Temporal lobe (tissue), 2 donors: ENCODE measurements around the gene CTCF. TPM values are rescaled to one million over a fixed set of nuclear protein-coding genes. Genes with fewer than 3 reads are reported as not detected.

Experiments
- small RNA-seq: library from RNA; depleted of rRNA; stranded (forward); fragments of <200 nt; gene quantifications from one replicate; pipeline ENCODE3, GENCODE V24; 2014; ENCODE audit warnings: low replicate concordance
- total RNA-seq: library from RNA; depleted of rRNA; stranded (reverse); fragments of >200 nt; gene quantifications from one replicate; pipeline ENCODE4 v1.2.3, GENCODE V29; 2014

The CTCF gene
- total RNA-seq, 1 donor from 2014 or later: 46.2 TPM

Small RNA genes within 50 kb of the gene (small RNA-seq; reads per million reads assigned to genes)
- gene AC027682.3: not detected

Other genes starting within 250 kb of the CTCF start
- gene KCTD19, start 235.8 kb upstream of the CTCF start, total RNA-seq: 0.25 TPM
- gene LRRC36, start 235.7 kb upstream of the CTCF start, total RNA-seq: 0.74 TPM
- gene TPPP3, start 169.0 kb upstream of the CTCF start, total RNA-seq: 4.4 TPM
- gene ZDHHC1, start 146.0 kb upstream of the CTCF start, total RNA-seq: 2.7 TPM
- not detected for gene HSD11B2, start 131.4 kb upstream of the CTCF start, total RNA-seq
- gene ATP6V0D1, start 81.4 kb upstream of the CTCF start, total RNA-seq: 71.1 TPM
- not detected for gene AGRP, start 79.0 kb upstream of the CTCF start, total RNA-seq
- 60.5 TPM for gene RIPOR1, start 33.7 kb upstream of the CTCF start, total RNA-seq
- 2.2 TPM for gene CARMIL2, start 82.6 kb downstream of the CTCF start, total RNA-seq
- gene ACD, start 97.7 kb downstream of the CTCF start, total RNA-seq: 17.7 TPM
- 5.2 TPM for gene PARD6A, start 98.4 kb downstream of the CTCF start, total RNA-seq
- 7.9 TPM for gene ENKD1, start 104.2 kb downstream of the CTCF start, total RNA-seq
- 2.7 TPM for gene C16orf86, start 104.3 kb downstream of the CTCF start, total RNA-seq
- gene GFOD2, start 156.8 kb downstream of the CTCF start, total RNA-seq: 42.3 TPM
- gene RANBP10, start 244.0 kb downstream of the CTCF start, total RNA-seq: 3.9 TPM
- gene TSNAXIP1, start 244.4 kb downstream of the CTCF start, total RNA-seq: 3.0 TPM